Astrocyte of the spinal cord (primary cell): Measurements from ENCODE around the gene GRID1.

Experiments used
- DNase-seq: peaks from one replicate; pipeline ENCODE4 v3.0.0; 2011; ENCODE audit warnings: low read depth, low spot score
- H3K4me3 ChIP-seq: 2 replicates; pipeline ENCODE4 v1.5.1; 2011; ENCODE audit warnings: low read depth, mild to moderate bottlenecking, low read length, moderate library complexity
- in situ Hi-C: cut with HindIII; loops from 2 replicates; pipeline ENCODE4 v1.10.0; 2017; ENCODE audit warnings: low sequenced_read_pairs
- TF ChIP-seq, protein P1 (sequence below): IDR thresholded peaks from 2 replicates; pipeline ENCODE4 v1.5.1; 2012; ENCODE audit warnings: low read depth, mild to moderate bottlenecking, low read length, inconsistent platforms

The GRID1 gene

DNA sequence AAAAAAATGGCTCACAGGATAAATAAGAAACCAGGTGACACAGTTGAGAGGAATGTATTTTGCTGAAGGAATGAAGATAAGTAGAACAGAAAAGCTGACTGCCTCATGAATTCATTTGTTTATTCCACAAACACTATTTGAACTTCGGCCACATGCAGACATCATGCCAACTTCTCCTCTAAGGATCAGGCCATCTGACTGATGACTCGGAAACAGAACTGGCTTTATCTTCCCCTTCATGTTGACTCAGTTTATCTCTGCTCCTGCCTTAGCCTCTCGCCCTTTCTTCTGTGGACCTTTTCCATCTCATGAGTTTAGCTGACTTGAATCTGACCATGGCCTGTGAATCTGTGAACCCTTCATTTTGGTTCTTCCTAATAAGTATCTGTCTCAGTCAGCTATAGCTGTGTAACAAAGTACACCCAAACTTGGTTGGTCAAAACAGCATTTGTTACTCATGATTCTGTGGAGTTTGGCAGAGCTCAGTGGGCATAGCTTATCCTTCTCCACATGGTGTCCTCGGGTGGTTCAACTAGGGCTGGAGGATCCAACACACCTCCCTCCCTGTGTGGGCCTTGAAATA, 44.0 kb upstream of the GRID1 start:
- H3K4me3 ChIP-seq: no peak overlapping the region
- peak; percentile 72 for DNase-seq
- TF ChIP-seq, protein P1, sequence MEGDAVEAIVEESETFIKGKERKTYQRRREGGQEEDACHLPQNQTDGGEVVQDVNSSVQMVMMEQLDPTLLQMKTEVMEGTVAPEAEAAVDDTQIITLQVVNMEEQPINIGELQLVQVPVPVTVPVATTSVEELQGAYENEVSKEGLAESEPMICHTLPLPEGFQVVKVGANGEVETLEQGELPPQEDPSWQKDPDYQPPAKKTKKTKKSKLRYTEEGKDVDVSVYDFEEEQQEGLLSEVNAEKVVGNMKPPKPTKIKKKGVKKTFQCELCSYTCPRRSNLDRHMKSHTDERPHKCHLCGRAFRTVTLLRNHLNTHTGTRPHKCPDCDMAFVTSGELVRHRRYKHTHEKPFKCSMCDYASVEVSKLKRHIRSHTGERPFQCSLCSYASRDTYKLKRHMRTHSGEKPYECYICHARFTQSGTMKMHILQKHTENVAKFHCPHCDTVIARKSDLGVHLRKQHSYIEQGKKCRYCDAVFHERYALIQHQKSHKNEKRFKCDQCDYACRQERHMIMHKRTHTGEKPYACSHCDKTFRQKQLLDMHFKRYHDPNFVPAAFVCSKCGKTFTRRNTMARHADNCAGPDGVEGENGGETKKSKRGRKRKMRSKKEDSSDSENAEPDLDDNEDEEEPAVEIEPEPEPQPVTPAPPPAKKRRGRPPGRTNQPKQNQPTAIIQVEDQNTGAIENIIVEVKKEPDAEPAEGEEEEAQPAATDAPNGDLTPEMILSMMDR: no peak
- in situ Hi-C loops: no loop called here

DNA sequence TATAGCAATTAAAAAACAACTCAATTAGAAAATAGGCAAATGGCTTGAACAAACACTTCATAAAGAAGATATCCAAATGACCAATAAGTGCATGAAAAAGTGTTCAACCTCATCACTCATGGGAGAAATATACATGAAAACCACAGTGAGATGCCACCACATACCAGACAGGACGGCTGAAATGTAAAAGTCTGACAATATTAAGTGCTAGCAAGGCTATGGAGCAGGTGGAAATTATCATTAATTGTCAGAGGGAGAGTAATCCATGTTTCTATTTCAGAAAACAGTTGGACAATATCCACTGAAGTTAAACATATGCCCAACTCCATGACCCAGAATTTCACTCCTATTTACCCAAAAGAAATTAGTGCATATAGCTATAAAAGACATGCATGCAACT, 42.6 kb upstream of the GRID1 start:
- TF ChIP-seq, protein P1: no peak
- no peak overlapping the region for H3K4me3 ChIP-seq
- no peak for DNase-seq
- in situ Hi-C loops: no loop called here

DNA sequence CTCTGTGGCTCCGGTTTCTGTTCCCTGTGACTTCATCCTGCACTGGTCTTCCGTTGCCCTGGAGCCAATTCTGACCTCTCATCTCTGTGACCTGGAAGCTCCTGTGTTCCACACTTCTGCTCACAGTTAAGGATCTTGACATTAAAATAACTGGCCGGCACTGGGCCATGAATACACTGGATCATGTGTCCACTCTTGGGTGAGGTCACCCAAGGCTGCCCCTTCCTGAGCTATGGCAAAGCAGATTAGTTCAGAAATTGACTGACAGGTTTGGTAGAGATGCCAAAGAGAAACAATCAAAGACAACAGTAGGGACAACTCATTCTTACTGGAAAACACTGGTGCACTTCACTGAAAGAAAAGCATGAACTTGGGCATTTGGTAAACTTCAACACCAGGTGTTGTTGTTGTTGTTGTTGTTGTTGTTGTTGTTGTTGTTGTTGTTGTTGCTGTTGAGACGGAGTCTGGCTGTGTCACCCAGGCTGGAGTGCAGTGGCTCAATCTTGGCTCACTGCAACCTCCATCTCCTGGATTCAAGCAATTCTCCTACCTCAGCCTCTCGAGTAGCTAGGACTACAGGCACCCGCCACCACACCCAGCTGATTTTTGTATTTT, 36.7 kb upstream of the GRID1 start:
- no peak overlapping the region for H3K4me3 ChIP-seq
- TF ChIP-seq, protein P1: no peak
- no peak for DNase-seq
- in situ Hi-C loops: no loop called here

DNA sequence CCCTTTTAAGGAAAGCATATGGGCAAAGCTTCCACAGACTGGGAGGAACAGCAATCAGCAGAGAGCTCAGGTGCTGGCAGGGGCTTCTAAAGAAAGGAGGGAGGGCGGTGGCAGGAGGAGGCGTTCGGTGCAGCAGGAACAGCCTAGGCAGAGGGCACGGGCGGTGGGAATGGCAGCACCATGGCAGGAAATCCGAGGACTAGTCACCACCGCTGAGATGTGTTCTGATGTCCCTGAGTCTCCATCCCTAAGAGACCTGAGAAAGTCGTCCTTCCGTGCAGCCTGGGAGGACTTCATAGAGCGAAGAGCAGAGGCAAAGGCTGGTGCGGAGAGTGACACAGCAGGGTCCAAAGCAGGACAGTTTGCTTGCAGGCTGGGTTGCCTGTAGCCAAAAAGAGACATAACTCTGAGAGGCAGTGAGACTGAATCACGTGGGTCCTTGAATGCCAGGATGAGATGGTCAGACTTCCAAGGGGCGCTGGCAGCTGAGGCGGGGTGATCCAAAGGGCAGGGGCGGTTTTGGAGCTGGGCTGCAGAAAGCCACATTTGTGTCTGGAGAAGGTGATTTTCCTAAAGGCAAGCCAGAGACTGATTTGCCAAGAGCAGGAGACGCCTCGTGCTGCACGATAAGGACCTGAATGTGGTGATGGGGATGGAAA, 35.8 kb upstream of the GRID1 start:
- in situ Hi-C loops: no loop called here
- H3K4me3 ChIP-seq: peak overlapping the region; percentile 2
- TF ChIP-seq, protein P1: no peak

DNA sequence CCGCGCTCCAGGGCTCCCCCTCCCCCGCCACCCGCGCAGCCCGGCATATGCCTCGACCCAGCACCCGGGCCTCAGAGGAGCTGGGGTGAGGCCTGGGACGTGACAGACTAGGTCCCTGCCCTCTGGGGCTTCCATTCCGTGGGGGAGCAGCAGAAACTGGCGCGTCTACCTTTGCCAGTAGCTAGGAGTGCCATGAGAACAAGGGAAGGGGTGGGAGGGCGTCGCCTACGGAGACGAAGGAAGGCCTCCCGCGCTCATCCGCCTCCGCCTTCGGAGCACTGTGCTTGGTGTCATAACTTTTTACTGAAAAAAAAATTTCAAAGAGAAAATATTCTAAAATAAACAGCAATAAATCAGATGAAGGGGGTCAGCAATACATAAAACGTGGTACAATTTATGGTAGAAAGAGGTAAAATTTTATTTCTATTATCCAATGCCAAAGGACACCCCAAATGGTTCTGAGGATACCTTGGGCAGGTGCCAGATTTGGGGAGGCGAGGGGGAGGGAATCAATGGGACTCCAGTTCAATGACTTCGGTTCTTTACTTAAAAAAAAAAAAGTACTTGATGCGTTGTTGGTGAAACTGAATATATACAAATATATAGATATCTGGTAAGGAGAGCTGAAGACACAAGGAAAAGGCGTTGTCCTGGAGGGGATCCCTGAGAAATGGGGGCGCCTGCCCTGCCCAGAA, 35.1 kb upstream of the GRID1 start:
- TF ChIP-seq, protein P1: no peak
- DNase-seq: no peak
- peak overlapping the region; percentile 54 for H3K4me3 ChIP-seq
- in situ Hi-C loops: no loop called here

More for the DNA sequence above, 35.8 kb upstream of the GRID1 start:
- DNase-seq: peak; percentile 24

DNA sequence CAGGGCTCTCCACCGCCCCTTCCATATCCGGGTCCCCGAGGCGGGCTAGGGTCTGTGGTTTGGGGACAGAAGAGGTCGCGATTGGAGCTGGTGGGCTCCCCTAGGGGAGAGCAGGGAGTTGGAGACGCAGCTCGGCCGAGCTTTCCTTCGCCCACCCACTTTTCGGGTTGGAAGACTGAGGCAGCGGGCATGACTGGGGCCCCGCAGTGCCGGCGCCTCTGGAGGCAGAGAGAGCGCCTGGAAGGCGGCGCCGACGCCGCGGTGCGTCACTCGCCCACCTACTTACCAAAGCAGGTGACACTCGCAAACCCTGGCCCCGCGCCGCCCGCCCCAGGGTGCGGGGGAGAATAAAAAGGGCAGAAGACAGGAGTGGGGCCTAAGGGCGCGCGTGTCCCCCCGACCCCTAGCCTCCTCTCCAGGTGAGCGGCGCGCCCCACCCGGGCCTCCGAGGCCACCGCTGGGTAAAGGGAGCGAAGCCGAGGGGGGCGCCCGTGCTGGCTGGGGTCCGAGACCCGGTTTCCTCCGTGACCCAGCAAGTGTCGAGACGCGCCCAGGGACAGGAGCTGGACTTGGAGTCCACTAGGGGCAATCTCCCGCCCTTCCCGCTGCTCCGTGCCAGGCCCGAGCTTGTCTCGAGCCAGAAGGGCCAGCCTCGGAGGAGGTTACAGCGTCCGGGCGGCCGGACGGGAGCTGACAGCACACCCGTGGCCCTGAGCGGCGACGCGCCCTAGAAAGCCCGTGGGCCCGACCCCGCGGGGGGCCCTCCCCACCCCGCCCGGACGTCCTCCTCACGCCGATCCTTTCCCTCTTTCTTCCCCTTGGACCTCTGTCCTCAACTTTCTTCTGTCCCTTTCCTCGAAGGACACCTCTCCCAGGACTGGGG, 34.4 kb upstream of the GRID1 start:
- TF ChIP-seq, protein P1: peak; percentile 22
- DNase-seq: peak; percentile 26
- peak overlapping the region; percentile 54 for H3K4me3 ChIP-seq
- in situ Hi-C loops: no loop called here
